Gastrocnemius medialis (tissue), 4 donors: ENCODE results near the gene RPRD2. TPM values are rescaled to one million over a fixed set of nuclear protein-coding genes. Genes with fewer than 3 reads are reported as not detected.

ENCODE experiments used
- ATAC-seq, 2 donors: fragments of 150-250 bp; one replicate each; pipeline ENCODE4 v1.9.1; 2016
- DNase-seq, 2 donors: peaks; one replicate each; pipeline ENCODE4 v3.0.0-alpha.2; 2019
- H3K27ac ChIP-seq, 4 donors: fragments of 200-600 bp; sonication (generic); 1 replicate in 1 of 4; 2 replicates in 3 of 4; pipeline ENCODE4 v1.5.1; 2016 to 2018; ENCODE audit warnings: mild to moderate bottlenecking in 2 of 4, moderate library complexity in 1 of 4
- H3K27me3 ChIP-seq, 3 donors: fragments of 200-600 bp; sonication (generic) in 2 of 3; 1 replicate in 1 of 3; 2 replicates in 2 of 3; pipeline versions ENCODE4 v1.5.1 to v1.6.0; 2016 to 2019; ENCODE audit warnings: mild to moderate bottlenecking in 1 of 3, moderate library complexity in 1 of 3
- H3K36me3 ChIP-seq, 2 donors: fragments of 200-600 bp; sonication (generic) in 1 of 2; one replicate each; pipeline ENCODE4 v1.5.1; 2017 to 2018
- H3K4me1 ChIP-seq, 2 donors: fragments of 200-600 bp; sonication (generic) in 1 of 2; one replicate each; pipeline ENCODE4 v1.5.1; 2016 to 2017; ENCODE audit warnings: mild to moderate bottlenecking in 2 of 2
- H3K4me3 ChIP-seq, 4 donors: fragments of 200-600 bp; sonication (generic) in 3 of 4; 1 replicate in 1 of 4; 2 replicates in 3 of 4; pipeline ENCODE4 v1.5.1; 2016 to 2019; ENCODE audit warnings: mild to moderate bottlenecking in 2 of 4
- H3K9me3 ChIP-seq, 3 donors: fragments of 200-600 bp; sonication (generic) in 2 of 3; 1 replicate in 1 of 3; 2 replicates in 2 of 3; pipeline ENCODE4 v1.5.1; 2016 to 2019
- CTCF ChIP-seq, 5 experiments: fragments of 450-650 bp in 3 of 5; fragments of 200-600 bp in 2 of 5; sonication (generic) in 2 of 5; IDR thresholded peaks in 4 of 5; conservative IDR thresholded peaks in 1 of 5; 1 replicate in 4 of 5; 2 replicates in 1 of 5; pipeline ENCODE4 v1.5.1; 2016 to 2019; ENCODE audit warnings: antibody characterized with exemption in 5 of 5, mild to moderate bottlenecking in 3 of 5, moderate library complexity in 3 of 5
- POLR2A ChIP-seq, 2 donors: fragments of 450-650 bp; IDR thresholded peaks; one replicate each; pipeline ENCODE4 v1.6.1; 2017; ENCODE audit warnings: antibody characterized with exemption in 2 of 2, mild to moderate bottlenecking in 2 of 2, moderate library complexity in 2 of 2
- in situ Hi-C, 4 donors: fragments of 200-750 bp; cut with MboI; loops; one replicate each; pipeline versions ENCODE4 v1.15.0 to v1.8.0; 2017; ENCODE audit warnings: low sequenced_read_pairs in 4 of 4
- intact Hi-C: fragments of 100-400 bp; cut with DNase I; formaldehyde crosslinking; loops from one replicate; pipeline ENCODE4 v1.15.1; 2023; ENCODE audit warnings: low total_unique reads
- total RNA-seq, 4 donors: library from RNA; depleted of rRNA; stranded (reverse); fragments of >200 nt; gene quantifications; one replicate each; pipeline versions ENCODE4 v1.1.0 to v1.2.3, GENCODE V29; 2016

RPRD2 gene
- total RNA-seq, 4 donors from 2014 or later = 18.0 to 28.0 (median 23.1) TPM

DNA sequence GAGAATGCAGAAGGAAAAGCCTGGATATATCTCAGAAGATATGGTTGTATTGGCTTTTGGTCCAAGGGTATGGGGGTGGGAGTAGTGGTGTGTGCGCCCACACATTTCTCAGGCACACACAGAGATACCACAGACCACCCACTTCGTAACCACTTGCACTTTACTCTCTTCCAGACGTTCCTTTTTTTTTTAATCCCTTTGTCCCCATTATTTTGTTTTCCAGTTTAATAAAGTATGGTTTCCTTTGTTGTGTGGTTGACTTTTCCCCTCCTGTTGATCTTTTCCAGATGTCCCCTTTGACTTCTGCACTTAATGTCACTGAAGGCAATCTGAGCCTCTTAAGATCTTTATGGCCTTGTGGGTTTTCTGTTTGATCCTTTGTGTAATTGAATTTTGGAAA, 112.8 kb downstream of the RPRD2 start:
- Histone ChIP-seq H3K9me3 (no peaks in the 10 kb centered on the region), H3K4me3 (no peak overlapping the region), H3K4me1 (peaks cover 61 to 69% of the 10 kb centered on the region in 2 donors), H3K36me3 (peaks cover 0 to 10% of the 10 kb centered on the region in 2 donors), H3K27ac (peak overlapping the region; percentile 82 to 86 (median 84)), H3K27me3 (no peaks in the 10 kb centered on the region)
- in situ Hi-C loops = no loop called here
- intact Hi-C loops = loop anchor here (1.0 kb wide), 1 partner anchor 59 kb away; no protein-coding TSS in a partner anchor
- DNase-seq (no peak), ATAC-seq (no peak)
- TF ChIP-seq CTCF (IDR thresholded peaks at IDR 0.05 in 4 of 5, conservative IDR thresholded peaks at IDR 0.05 in 1 of 5) (no peak), POLR2A (IDR thresholded peaks at IDR 0.05) (no peak)

DNA sequence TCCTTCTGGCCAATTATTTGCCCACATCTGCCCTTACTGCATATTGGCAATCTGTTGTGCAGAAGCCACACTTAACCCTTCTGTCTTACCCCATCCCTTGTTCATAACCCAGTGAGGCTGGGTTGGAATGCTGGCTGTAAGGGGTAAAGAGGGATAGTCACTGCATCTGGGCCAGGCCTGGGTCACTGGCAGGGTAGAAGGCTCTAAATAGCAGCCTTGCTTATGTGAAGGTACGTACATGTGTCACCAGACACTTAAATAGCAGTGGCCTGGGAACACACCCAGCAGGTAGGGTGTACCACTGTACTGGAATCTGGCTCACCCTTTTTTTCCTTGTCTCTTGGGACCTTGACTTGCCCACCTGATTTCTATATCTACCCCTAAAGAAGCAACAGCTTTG, 113.4 kb downstream of the RPRD2 start:
- Histone ChIP-seq H3K27ac (peak overlapping the region; percentile 82 to 86 (median 84)), H3K4me3 (no peak overlapping the region), H3K9me3 (no peaks in the 10 kb centered on the region), H3K36me3 (peaks cover 0 to 4% of the 10 kb centered on the region in 2 donors), H3K4me1 (peaks cover 61 to 69% of the 10 kb centered on the region in 2 donors), H3K27me3 (no peaks in the 10 kb centered on the region)
- intact Hi-C loops = loop anchor here (1.0 kb wide), 1 partner anchor 58 kb away; no protein-coding TSS in a partner anchor
- TF ChIP-seq CTCF (IDR thresholded peaks at IDR 0.05 in 4 of 5, conservative IDR thresholded peaks at IDR 0.05 in 1 of 5) = no peak
- TF ChIP-seq POLR2A (IDR thresholded peaks at IDR 0.05) = no peak
- peak; percentile 91 to 93 for ATAC-seq
- in situ Hi-C loops = no loop called here
- peak; percentile 77 to 90 for DNase-seq

- H3K9me3 ChIP-seq = no peaks in the 10 kb centered on the region
- in situ Hi-C loops (no loop called here), intact Hi-C loops (loop anchor here (1.0 kb wide), 1 partner anchor 58 kb away; no protein-coding TSS in a partner anchor)
- ATAC-seq (no peak), DNase-seq (no peak)
- TF ChIP-seq POLR2A (IDR thresholded peaks at IDR 0.05) (no peak), CTCF (IDR thresholded peaks at IDR 0.05 in 4 of 5, conservative IDR thresholded peaks at IDR 0.05 in 1 of 5) (no peak)
- peak overlapping the region; percentile 82 to 86 (median 84) for H3K27ac ChIP-seq
- H3K4me3 ChIP-seq = no peak overlapping the region
- no peaks in the 10 kb centered on the region for H3K36me3 ChIP-seq
- no peaks in the 10 kb centered on the region for H3K27me3 ChIP-seq
- peaks cover 59 to 66% of the 10 kb centered on the region in 2 donors for H3K4me1 ChIP-seq
These were observed 113.8 kb downstream of the RPRD2 start for GRCh38 chr1:150477733-150478132.

DNA sequence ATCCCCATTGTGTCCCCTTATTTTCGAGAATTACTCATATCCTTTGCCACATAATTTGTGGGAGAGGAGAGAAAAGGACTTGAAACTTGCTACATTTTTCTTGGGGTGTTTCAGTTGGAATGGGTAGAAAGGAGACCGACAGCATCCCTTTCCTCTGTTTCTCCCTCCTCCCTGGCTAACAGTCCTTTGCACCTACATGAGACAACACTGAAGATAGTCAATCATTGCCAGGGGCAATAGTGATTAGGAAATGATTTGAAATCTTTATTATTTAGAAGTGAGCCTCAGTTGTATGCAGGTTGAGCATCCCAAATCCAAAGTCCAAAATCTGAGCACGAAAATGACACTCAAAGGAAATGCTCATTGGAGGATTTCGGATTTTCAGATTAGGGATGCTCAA, 115.4 kb downstream of the RPRD2 start:
- H3K4me3 ChIP-seq = no peak overlapping the region
- in situ Hi-C loops = no loop called here

More for the DNA sequence above, 115.4 kb downstream of the RPRD2 start:
- TF ChIP-seq CTCF (IDR thresholded peaks at IDR 0.05 in 4 of 5, conservative IDR thresholded peaks at IDR 0.05 in 1 of 5) (no peak), POLR2A (IDR thresholded peaks at IDR 0.05) (no peak)
- H3K27me3 ChIP-seq = no peaks in the 10 kb centered on the region
- no peaks in the 10 kb centered on the region for H3K36me3 ChIP-seq
- no peaks in the 10 kb centered on the region for H3K9me3 ChIP-seq
- no peak for DNase-seq
- intact Hi-C loops = no loop called here
- peak overlapping the region in 2 of 4 donors; percentile 86 for H3K27ac ChIP-seq
- H3K4me1 ChIP-seq = peaks cover 44 to 50% of the 10 kb centered on the region in 2 donors
- ATAC-seq = no peak
